AG09319 (cell line): ENCODE results near the gene EEIG2.
"Not testable (repeated sequence)": the region's sequence is repeated elsewhere in the genome, so short reads cannot be mapped to it uniquely, and the experiment has no call there.

ENCODE experiments used
- DNase-seq: peaks from one replicate; pipeline ENCODE4 v3.0.0-alpha.2; 2010; ENCODE audit warnings: low read depth; ENCODE audit errors: extremely low read depth
- TF ChIP-seq, protein P1 (sequence below): IDR thresholded peaks from 2 replicates; pipeline ENCODE4 v1.5.1; 2011; ENCODE audit warnings: low read depth, mild to moderate bottlenecking, inconsistent platforms, low read length, moderate library complexity

Gene EEIG2

DNA sequence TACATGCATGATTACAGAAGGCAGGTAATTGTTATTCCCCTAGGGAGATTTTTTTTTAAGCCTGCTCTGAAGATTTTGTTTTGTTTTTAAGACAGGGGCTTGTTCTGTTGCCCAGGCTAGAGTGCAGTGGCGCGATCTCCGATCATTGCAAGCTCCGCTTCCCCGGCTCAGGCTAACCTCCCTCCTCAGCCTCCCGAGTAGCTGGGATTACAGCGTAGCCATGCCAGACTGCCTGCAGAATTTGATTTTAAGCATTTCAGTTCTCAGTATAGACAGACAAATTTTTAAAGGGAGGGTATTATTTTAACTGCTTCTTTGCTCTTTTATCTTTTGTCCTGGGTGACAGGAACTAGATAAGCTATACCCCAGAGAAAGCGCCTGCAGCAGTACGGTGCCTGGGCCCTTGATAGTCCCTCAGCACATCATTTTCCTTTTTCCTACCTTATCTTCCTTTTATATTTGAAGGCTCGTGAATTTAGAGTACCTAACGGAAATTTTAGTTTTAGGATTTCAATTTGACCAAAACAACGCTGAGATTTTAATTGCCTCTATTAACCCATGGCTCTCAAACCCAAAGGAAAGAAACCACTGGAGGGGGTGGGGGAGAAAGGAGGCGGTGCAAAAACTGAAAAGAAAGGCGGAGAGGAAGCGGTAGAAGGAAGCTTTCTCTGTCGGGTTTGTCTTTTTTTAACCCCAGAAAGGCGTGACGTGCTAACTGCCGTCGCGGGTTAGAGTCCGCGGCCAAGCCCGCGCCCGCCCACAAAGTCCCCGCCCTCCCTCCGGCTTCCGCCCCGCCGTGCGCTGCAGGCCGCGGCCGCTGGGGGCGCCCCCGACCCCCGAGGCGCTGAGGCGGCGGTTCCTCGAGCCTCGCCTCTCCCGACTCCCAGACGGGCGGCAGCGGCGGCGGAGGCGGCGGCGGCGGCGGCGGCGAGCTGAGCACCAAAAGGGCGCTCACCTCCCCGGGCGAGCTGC, at the start of gene EEIG2:
Gene EEIG2 (plus strand): TSS at position 886 of the 972 bp plus-strand sequence. CDS start 329 bp downstream, outside the sequence.
- TF ChIP-seq, protein P1, sequence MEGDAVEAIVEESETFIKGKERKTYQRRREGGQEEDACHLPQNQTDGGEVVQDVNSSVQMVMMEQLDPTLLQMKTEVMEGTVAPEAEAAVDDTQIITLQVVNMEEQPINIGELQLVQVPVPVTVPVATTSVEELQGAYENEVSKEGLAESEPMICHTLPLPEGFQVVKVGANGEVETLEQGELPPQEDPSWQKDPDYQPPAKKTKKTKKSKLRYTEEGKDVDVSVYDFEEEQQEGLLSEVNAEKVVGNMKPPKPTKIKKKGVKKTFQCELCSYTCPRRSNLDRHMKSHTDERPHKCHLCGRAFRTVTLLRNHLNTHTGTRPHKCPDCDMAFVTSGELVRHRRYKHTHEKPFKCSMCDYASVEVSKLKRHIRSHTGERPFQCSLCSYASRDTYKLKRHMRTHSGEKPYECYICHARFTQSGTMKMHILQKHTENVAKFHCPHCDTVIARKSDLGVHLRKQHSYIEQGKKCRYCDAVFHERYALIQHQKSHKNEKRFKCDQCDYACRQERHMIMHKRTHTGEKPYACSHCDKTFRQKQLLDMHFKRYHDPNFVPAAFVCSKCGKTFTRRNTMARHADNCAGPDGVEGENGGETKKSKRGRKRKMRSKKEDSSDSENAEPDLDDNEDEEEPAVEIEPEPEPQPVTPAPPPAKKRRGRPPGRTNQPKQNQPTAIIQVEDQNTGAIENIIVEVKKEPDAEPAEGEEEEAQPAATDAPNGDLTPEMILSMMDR: peak; percentile 36
- DNase-seq: peak; percentile 49

DNA sequence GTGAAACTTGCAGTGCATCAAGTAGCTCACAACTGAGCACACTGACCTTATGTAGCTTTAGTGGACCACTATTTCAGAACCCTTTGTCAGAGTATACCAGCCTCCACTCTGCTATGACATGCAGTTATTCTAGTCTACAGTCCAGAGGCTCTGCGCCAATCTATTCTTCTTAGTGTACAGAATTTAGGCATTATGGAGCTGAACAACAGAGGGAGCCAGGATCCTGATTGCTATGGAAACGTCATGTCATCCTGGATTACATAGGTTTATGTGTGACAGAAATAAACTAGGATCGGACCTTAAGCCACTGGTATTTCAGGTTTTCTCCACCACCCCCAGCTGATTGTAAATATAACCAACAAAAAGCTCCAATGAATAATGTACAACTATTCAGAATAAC, 48.1 kb upstream of the EEIG2 start:
- no peak for DNase-seq
- TF ChIP-seq, protein P1: no peak

DNA sequence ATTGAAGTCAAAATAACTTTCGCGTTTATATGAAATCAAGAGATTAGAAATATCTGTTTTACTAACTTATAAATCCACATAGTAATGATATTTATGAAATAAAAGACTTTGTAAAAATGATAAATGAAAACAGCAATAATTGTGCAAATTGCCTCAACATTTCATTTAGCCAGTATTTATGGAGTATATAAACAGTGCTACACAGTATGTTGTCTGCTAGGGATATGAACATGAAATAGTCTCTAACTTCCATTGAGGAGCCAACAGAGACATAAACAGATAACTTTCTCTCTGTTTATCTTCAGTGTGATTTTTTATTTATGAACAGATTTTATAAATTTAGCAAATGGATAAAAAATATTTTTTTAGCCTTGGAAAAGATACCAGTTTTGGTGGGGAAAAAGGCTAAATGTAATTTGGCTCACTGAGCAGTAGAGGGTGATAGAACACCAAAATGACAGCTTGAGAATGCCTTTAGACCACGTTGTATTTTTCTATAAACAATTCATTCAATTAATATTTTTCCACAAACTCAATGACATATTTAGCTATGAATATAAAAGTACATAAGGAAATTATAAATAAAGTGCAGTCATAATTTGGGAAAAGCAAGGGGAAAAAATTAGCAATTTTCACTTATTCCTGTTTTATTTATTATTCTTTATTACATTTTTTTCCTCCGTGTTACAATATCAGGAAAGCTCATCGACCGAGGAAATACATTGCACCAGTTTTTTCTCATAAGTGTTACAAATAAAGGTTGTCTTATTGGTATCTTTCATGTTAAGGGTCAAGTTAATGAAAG, 47.5 kb upstream of the EEIG2 start:
- TF ChIP-seq, protein P1: peak; percentile 79
- DNase-seq: no peak

DNA sequence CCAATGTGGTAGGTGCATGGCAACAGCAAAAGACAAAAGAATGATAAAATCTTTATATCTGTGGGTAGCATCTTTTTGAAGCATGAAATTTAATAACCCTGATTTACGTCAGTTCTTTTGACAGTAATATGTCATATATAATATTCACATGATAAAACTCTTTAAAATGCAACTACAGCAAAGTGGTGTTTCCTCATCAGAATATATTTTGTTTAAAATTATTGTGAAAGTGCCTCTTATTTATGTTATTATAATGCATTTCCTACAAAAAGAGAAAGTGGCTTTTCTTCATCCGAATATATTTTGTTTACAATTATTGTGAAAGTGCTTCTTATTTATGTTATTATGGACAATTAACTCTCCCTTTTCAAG, 46.9 kb upstream of the EEIG2 start:
- DNase-seq: no peak

DNA sequence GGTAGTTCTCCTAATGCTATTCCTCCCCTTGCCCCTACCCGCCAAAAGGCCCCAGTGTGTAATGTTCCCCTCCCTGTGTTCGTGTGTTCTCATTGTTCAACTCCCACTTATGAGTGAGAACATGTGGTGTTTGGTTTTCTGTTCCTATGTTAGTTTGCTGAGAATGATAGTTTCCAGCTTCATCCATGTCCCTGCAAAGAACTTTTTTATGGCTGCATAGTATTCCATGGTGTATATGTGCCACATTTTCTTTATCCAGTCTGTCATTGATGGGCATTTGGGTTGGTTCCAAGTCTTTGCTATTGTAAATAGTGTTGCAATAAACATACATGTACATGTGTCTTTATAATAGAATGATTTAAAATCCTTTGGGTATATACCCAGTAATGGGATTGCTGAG, 46.0 kb upstream of the EEIG2 start:
- not testable (repeated sequence) for DNase-seq

More for the DNA sequence above, 46.9 kb upstream of the EEIG2 start:
- TF ChIP-seq, protein P1: no peak

DNA sequence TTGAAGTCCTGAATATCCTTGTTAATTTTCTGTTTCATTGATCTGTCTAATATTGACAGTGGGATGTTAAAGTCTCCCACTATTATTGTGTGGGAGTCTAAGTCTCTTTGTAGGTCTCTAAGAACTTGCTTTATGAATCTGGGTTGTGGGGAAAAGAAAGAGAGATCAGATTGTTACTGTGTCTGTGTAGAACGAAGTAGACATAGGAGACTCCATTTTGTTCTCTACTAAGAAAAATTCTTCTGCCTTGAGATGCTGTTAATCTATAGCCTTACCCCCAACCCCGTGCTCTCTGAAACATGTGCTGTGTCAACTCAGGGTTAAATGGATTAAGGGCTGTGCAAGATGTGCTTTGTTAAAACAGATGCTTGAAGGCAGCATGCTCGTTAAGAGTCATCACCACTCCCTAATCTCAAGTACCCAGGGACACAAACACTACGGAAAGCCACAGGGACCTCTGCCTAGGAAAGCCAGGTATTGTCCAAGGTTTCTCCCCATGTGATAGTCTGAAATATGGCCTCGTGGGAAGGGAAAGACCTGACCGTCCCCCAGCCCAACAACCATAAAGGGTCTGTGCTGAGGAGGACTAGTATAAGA, 42.5 kb upstream of the EEIG2 start:
- not testable (repeated sequence) for DNase-seq

DNA sequence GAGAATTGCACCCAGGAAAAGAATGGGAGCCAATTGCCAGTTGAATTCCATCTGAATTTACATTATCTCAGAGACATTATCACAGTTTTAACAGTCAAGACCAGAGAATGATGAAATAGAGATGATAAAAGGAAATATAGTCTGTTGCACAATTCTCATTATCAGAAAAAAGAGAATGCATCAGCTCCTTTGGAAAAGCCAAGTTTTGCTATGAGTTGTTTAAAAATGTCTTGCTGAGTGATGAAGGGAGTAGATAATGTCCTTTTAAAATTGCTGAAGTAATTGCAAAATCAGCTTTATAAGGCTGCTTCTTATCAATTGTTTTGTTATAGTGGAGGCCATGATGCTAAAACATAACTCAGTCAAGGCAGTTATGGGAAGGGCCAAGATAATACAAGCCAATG, 37.9 kb upstream of the EEIG2 start:
- no peak for DNase-seq
- TF ChIP-seq, protein P1: no peak

DNA sequence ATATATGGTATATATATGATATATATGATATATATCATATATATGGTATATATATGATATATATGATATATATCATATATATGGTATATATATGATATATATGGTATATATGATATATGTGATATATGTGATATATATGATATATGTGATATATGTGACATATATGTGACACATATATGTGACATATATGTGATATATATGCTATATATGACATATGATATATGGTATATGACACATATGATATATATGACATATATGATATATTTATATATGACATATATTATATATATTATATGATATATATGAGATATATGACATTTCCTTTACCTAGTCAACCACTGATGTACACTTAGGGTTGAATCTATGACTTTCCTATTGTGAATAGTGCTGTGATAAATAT, 36.1 kb upstream of the EEIG2 start:
- TF ChIP-seq, protein P1: no peak
- no peak for DNase-seq
